Stimulated activated naive CD8-positive, alpha-beta T cell treated with anti-CD3 and anti-CD28 coated beads, Interleukin-15, Interleukin-2, amounts not matched to agents 100 ng/mL and 50 ng/mL, for 24 hours (primary cell): ENCODE data around the gene LRIT3.
"Not testable (repeated sequence)": the region's sequence is repeated elsewhere in the genome, so short reads cannot be mapped to it uniquely, and the experiment has no call there.

ENCODE experiments used
- H3K27ac Mint-ChIP-seq: one replicate; pipeline ENCODE4 v1.8.0; 2021; ENCODE audit warnings: mild to moderate bottlenecking, mixed read lengths
- H3K27me3 Mint-ChIP-seq: one replicate; pipeline ENCODE4 v1.8.0; 2021; ENCODE audit warnings: mixed read lengths
- H3K36me3 Mint-ChIP-seq: one replicate; pipeline ENCODE4 v1.8.0; 2021; ENCODE audit warnings: low read depth, mixed read lengths
- H3K4me1 Mint-ChIP-seq: one replicate; pipeline ENCODE4 v1.8.0; 2021; ENCODE audit warnings: low read depth, mixed read lengths
- H3K4me3 Mint-ChIP-seq: one replicate; pipeline ENCODE4 v1.8.0; 2021; ENCODE audit warnings: mild to moderate bottlenecking, mixed read lengths
- H3K9me3 Mint-ChIP-seq: one replicate; pipeline ENCODE4 v1.8.0; 2021; ENCODE audit warnings: mixed read lengths

Gene LRIT3

DNA sequence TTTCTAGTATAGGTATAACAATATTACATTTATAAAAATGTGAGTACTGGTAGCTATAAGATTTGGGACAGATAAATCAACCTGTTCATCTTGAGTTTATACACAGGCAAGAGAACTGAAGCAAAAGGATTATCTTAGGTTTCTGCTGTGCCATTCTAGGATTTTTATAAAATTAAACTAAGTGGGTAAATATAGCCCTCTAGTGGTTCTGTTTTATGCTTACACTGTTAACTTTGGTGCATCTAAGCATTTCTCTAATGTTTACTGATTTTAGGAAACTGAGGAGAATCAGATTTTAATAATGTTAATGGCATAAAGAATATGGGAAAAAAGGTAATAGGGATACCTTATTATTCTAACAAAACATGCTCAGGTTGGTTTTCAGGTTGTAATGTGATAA is 21.2 kb upstream of the LRIT3 start:
- Mint-ChIP-seq H3K4me3 (no peak overlapping the region), H3K36me3 (peaks cover 37% of the 10 kb centered on the region), H3K4me1 (peaks cover 4% of the 10 kb centered on the region), H3K27me3 (no peaks in the 10 kb centered on the region), H3K27ac (no peak overlapping the region), H3K9me3 (no peaks in the 10 kb centered on the region)

DNA sequence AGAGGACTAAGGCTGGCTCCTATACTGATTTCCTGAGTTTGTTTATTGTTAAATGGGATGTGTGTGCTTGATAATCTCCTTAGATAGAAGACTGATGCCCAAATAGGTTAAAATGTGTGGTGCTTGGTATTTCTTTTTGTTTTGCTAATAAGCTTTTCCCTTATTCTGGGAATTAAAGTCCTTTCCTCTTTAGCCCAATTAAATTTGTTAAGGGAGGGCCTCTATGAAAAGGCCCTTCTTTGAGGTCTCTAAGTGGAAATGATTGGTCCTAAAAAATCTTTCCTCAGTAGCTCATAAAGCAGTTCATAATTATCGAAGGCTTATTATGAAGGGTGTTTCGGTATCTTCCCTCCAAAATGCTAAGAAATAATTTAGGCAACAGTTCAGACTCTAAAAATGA is 20.2 kb upstream of the LRIT3 start, which contains the start of gene RRH:
Gene RRH, plus strand, starts transcription at position 301 of the 400 bp plus-strand sequence. Its CDS starts 56 bp downstream, at position 357.
- Mint-ChIP-seq H3K4me1 (peaks cover 3% of the 10 kb centered on the region), H3K4me3 (no peak within 1 kb of the TSS), H3K9me3 (no peaks in the 10 kb centered on the region), H3K36me3 (peaks cover 32% of the 10 kb centered on the region), H3K27ac (no peak within 1 kb of the TSS), H3K27me3 (no peaks in the 10 kb centered on the region)

DNA sequence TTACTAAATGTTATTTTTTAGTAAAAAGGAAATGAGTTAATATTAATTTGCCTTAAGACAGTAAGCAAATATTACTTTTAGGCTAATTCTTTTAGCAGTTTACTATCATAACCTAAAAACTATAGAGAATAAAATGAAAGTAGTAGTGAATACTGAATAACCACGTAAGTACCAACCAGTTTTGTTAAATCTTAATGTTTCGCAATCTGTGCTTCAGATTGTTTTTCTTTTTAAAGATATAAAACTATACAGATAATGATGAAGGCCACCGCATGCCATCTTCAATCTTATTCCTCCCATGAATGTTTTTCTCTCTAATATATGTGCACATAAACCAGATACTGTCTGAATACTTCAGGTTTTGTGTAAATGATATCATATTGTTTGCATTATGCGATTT is 14.2 kb upstream of the LRIT3 start:
- no peak overlapping the region for H3K27ac Mint-ChIP-seq
- H3K4me1 Mint-ChIP-seq = no peaks in the 10 kb centered on the region
- H3K36me3 Mint-ChIP-seq = peaks cover 14% of the 10 kb centered on the region
- H3K27me3 Mint-ChIP-seq = no peaks in the 10 kb centered on the region
- no peaks in the 10 kb centered on the region for H3K9me3 Mint-ChIP-seq
- no peak overlapping the region for H3K4me3 Mint-ChIP-seq

DNA sequence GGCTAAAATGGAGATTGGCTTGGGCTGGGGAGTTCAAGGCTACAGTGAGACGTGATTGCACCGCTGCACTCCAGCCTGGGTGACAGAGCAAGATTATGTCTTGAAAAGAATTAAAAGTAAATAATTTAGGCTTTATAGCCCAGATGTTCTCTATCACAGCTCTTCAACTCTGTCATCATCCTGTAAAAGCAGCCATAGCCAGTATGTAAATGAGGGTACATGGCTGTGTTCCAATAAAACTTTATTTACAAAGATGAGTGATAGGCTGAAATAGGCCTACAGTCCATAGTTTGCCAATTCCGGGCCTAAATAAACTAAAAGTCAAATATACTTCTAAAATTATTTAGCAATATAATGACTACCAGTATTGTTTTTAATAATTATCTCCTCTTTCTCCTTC is 10.9 kb upstream of the LRIT3 start:
- peaks cover 14% of the 10 kb centered on the region for H3K36me3 Mint-ChIP-seq
- no peak overlapping the region for H3K4me3 Mint-ChIP-seq
- H3K9me3 Mint-ChIP-seq = no peaks in the 10 kb centered on the region
- no peaks in the 10 kb centered on the region for H3K4me1 Mint-ChIP-seq
- no peak overlapping the region for H3K27ac Mint-ChIP-seq
- no peaks in the 10 kb centered on the region for H3K27me3 Mint-ChIP-seq

DNA sequence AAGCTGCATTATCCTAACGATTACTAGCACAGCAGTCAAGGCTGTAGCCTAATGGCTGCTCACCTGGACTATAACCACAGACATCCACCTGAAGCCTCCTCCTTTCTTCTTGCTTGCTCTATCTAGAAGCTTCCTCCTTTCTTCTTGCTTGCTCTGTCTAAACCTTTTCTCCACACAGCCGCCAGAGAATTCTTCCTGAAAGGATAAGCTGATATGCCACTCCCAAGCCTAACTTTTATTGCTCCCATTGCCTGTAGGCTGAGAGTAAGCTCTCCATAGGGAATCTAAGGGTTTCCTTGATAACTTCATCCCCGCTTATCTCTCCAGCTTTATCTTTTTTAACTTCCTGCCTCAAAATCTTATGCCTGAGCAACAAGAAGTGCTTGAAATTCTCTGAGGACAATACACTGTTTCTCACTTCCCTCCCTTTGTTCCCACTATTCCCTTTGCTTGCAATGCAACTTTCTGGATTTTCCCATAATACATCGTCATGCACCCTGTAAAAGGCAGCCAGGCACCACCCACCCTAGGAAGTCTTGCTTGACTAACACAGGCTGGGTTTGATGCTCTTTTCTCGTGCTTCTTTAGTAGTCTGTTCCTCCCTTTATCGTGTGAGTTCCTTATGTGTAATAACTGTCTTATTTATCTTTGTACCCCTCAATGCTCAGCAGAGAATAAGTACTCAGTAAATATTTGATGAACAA is 1.4 kb upstream of the LRIT3 start:
- Mint-ChIP-seq H3K4me1 (no peaks in the 10 kb centered on the region), H3K27ac (no peak overlapping the region), H3K4me3 (no peak overlapping the region), H3K27me3 (no peaks in the 10 kb centered on the region), H3K9me3 (no peaks in the 10 kb centered on the region), H3K36me3 (no peaks in the 10 kb centered on the region)

DNA sequence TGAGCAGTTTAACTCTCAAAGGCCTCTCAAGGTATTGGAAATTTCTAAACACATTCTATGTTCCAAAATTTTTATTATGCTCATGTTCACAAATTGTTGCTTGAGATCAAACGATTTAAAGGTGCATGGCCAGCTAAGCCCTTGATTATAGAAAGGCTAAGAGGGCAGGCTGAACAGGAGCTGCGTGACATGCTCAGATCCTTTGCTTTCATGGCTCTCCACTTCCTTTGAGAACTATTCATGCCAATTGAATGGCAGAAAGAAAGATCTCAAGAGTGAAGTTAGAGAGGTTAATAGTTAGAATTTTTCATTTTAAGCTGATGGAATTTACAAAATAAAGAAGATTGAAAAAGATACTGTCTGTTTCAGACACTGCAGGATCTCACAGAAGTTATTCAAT is 594 bp downstream of the LRIT3 start:
- H3K4me1 Mint-ChIP-seq = no peaks in the 10 kb centered on the region
- no peaks in the 10 kb centered on the region for H3K27me3 Mint-ChIP-seq
- peaks cover 6% of the 10 kb centered on the region for H3K36me3 Mint-ChIP-seq

DNA sequence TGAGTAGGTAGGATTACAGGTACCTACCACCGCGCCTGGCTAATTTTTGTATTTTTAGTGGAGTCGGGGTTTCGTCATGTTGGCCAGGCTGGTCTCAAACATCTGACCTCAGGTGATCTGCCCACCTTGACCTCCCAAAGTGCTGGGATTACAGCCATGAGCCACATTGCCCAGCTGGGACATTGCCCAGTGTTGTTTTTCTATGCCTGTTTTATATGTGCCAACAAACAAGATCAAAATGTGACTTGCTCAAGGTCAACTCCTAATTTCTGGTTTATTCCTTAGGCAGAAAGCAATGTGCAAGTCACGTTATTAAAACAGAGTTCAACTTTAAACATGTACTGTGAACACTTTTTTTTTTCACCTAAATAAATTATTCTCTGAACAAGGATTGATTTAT is 2.7 kb downstream of the LRIT3 start:
- no peak overlapping the region for H3K4me3 Mint-ChIP-seq
- H3K27ac Mint-ChIP-seq = no peak overlapping the region
- peaks cover 8% of the 10 kb centered on the region for H3K36me3 Mint-ChIP-seq
- no peaks in the 10 kb centered on the region for H3K9me3 Mint-ChIP-seq
- no peaks in the 10 kb centered on the region for H3K27me3 Mint-ChIP-seq
- H3K4me1 Mint-ChIP-seq = no peaks in the 10 kb centered on the region

More for the DNA sequence above, 594 bp downstream of the LRIT3 start:
- Mint-ChIP-seq H3K27ac (no peak overlapping the region), H3K9me3 (no peaks in the 10 kb centered on the region), H3K4me3 (no peak overlapping the region)

DNA sequence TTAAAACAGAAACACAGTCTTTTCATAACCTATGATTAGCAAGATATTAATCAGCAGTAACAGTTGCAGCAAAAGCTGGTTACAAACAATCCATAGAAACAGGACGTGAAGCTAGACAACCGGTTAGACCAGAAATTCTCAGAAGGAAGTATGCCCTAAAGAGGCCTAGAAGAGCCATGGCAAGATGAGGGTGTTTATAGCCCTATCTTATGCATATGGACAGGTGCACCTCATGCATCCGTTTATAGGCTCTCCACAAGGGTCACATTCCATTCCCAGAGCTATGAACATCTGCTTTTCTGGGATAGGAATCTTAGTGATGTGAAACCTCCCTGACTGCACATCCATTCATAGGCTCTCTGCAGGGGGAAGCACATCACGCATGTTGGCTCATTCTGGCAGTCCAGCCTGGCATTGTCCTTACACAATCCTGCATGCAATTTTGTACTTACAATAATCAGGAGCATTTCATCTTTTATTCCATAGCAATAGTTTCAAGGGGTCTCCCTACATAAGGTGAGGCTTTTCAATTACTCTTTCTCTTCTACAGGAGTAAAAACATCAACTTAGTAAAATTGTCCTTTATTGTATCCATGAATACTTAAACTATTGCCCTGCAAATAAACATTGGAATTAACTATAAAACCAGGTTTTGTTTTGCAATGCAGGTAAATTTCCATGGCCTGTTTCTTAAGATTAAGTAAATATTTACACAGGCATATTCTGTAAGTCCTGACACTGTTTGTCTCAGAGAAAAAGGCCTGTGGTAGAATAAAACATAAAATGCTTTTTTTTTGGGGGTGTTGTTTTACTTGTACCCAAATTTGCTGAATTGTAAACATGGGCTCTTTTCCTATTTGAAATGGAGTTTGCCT is 11.8 kb downstream of the LRIT3 start:
- H3K27me3 Mint-ChIP-seq, H3K4me3 Mint-ChIP-seq, H3K27ac Mint-ChIP-seq, H3K4me1 Mint-ChIP-seq: not testable (repeated sequence)
- peaks cover 21% of the 10 kb centered on the region for H3K36me3 Mint-ChIP-seq
- H3K9me3 Mint-ChIP-seq = peaks cover 16% of the 10 kb centered on the region

DNA sequence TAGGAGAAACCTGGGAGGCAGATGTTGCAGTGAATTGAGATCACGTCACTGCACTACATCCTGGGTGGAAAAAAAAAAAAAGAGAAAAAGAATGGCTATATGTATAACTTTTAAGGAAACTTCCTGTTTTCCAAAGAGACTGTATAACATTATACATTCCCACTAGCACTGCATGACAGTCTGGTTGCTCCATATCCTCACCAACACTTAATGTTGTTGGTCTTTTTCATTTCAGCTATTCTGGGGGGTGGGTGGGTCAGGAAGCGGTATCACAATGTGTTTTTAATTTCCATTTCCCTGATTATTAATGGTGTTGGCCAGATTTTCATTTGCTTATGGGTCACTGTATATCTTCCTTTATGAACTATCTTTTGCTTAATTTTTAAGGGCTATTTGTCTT is 13.4 kb downstream of the LRIT3 start:
- H3K4me1 Mint-ChIP-seq = no peaks in the 10 kb centered on the region
- no peak overlapping the region for H3K4me3 Mint-ChIP-seq
- H3K36me3 Mint-ChIP-seq = peaks cover 12% of the 10 kb centered on the region
- peaks cover 16% of the 10 kb centered on the region for H3K9me3 Mint-ChIP-seq
- H3K27me3 Mint-ChIP-seq = no peaks in the 10 kb centered on the region
- no peak overlapping the region for H3K27ac Mint-ChIP-seq

DNA sequence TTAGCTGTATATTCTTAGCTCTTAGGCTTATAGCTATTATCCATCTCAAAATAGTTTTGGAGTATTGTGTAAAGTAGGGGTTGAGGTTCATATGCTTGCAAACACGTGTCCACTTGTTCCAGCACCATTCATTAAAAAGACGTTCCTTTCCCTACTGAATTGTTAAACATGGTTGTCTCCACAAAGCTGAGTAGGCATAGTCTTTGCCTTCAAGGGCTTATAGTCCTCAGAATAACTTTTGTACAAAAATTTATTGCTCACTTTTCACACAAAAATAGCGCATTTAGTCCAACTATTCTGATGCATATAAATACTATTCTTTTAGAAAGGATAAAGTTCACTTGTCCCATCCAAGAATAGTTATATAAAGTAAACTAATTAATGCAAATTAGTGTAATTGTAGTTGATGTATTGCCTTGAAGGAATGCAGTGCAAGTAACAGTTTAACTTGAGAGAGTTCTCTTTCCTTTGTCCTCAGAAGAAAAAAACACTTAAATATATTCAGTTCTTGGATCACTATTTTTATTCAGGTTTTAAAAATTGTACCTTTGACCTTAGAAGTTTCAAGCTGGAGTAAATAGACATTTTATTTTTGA is 14.1 kb downstream of the LRIT3 start:
- Mint-ChIP-seq H3K4me3 (no peak overlapping the region), H3K36me3 (peaks cover 9% of the 10 kb centered on the region), H3K9me3 (peaks cover 16% of the 10 kb centered on the region), H3K4me1 (no peaks in the 10 kb centered on the region), H3K27ac (no peak overlapping the region), H3K27me3 (no peaks in the 10 kb centered on the region)

DNA sequence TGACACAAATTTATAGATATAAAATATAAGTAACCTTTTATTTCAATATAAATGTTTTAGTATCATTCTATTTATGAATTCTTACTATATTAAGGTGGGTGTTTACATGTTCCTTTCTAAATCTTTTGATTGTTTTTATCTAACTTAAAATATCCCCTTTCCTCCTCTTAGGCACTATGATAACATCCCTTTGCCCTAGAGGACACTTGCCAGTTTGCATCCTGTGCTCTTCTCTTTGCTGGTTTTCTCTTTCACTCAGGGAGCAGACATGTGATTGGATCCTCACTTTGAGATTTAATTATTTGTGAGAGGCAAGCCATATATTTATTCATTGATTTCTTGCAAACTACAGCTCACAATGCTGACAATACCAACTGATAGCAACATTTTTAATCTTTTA is 16.2 kb downstream of the LRIT3 start:
- Mint-ChIP-seq H3K4me1 (no peaks in the 10 kb centered on the region), H3K27me3 (no peaks in the 10 kb centered on the region), H3K36me3 (peaks cover 4% of the 10 kb centered on the region), H3K4me3 (no peak overlapping the region), H3K27ac (no peak overlapping the region), H3K9me3 (peaks cover 3% of the 10 kb centered on the region)

DNA sequence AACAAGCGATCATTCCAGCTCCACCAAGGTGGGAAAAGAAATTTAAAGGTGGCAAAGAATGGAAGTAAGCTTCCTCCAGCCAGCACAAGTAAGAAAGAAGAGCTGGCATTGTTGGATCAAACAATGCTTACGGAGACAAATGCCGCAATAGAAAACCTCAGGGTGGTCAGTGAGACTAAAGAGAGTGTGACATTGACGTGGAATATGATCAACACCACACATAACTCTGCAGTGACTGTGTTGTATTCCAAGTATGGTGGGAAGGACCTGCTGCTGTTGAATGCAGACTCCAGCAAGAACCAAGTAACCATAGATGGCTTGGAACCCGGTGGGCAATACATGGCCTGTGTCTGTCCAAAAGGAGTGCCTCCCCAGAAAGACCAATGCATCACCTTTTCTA is 22.2 kb downstream of the LRIT3 start:
- Mint-ChIP-seq H3K4me1 (no peaks in the 10 kb centered on the region), H3K27ac (no peak overlapping the region), H3K4me3 (no peak overlapping the region), H3K9me3 (no peaks in the 10 kb centered on the region), H3K27me3 (no peaks in the 10 kb centered on the region), H3K36me3 (peaks cover 5% of the 10 kb centered on the region)

DNA sequence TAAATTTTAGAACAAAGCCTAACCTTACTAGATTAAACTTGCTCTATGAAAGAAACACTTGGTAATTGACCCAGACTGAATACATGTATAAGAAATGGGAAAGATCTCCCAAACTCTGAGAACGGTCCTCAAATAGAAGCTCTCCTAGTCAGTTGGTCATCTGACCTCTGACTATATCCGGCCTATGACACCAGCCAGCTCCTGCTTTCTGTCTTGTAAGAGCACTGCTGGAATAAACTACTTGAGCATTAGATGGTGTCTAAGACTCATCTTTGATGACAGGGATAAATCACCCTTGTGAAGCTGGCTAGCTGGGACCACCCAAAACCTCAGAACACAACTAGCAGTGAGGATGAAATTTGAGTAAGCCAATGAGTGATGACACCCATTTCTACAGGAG is 24.2 kb downstream of the LRIT3 start:
- no peak overlapping the region for H3K27ac Mint-ChIP-seq
- no peaks in the 10 kb centered on the region for H3K4me1 Mint-ChIP-seq
- no peak overlapping the region for H3K4me3 Mint-ChIP-seq
- H3K9me3 Mint-ChIP-seq = no peaks in the 10 kb centered on the region
- H3K36me3 Mint-ChIP-seq = peaks cover 5% of the 10 kb centered on the region
- H3K27me3 Mint-ChIP-seq = peaks cover 3% of the 10 kb centered on the region

DNA sequence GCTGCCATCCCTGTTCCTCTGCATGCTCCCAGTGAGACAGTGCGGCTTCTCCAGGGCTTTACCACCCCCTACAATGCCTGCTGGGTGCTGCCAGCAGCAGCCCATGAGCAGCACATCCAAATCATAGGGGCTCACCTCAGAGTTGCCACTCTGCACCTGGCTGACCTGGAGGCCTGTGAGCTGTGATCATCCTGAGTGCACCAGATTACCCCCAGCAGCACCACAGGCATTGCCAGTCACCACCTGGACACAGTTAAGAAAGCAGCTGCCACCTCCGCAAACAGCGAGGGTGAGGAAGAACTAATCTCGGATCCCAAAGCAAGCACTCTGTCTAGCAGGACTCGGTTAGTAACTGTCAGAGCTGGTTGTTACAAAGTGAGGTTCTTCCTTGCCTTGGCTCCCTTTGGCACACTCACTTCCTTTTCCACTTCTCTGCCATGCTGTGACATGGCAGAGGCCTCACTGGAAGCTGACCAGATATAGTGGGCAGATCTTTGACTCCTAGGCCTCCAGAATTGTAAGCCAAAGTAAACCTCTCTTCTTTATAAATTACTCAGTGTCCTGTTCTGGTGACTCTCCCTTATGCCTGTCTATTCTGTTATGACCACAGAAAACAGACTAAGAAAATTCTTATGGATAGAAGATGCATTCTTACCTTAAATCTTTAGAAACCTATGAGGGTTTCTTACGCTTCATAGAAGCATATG is 25.2 kb downstream of the LRIT3 start:
- Mint-ChIP-seq H3K9me3 (no peaks in the 10 kb centered on the region), H3K27ac (no peak overlapping the region), H3K4me1 (no peaks in the 10 kb centered on the region), H3K36me3 (peaks cover 5% of the 10 kb centered on the region), H3K27me3 (peaks cover 11% of the 10 kb centered on the region), H3K4me3 (no peak overlapping the region)
